Body of pancreas (tissue), 4 donors: ENCODE results near the gene AADACL4. TPM values are rescaled to one million over a fixed set of nuclear protein-coding genes. Genes with fewer than 3 reads are reported as not detected.
"Not testable (repeated sequence)": the region's sequence is repeated elsewhere in the genome, so short reads cannot be mapped to it uniquely, and the experiment has no call there.

ENCODE experiments used
- ATAC-seq: fragments of 150-250 bp; one replicate; pipeline ENCODE4 v1.9.1; 2016
- DNase-seq, 4 donors: peaks; one replicate each; pipeline ENCODE4 v3.0.0-alpha.2; 2019
- H3K27ac ChIP-seq, 4 donors: fragments of 200-600 bp; sonication (generic); 1 replicate in 3 of 4; 2 replicates in 1 of 4; pipeline versions ENCODE4 v1.5.1 to v1.6.1; 2016 to 2019; ENCODE audit warnings: mild to moderate bottlenecking in 1 of 4, mixed read lengths in 1 of 4, moderate library complexity in 1 of 4
- H3K27me3 ChIP-seq, 2 donors: fragments of 200-600 bp; sonication (generic); one replicate each; pipeline ENCODE4 v1.6.0; 2016; ENCODE audit warnings: mild to moderate bottlenecking in 1 of 2
- H3K36me3 ChIP-seq, 2 donors: fragments of 200-600 bp; sonication (generic); replicated peaks in 1 of 2; 2 replicates each; pipeline ENCODE4 v1.5.1; 2016; ENCODE audit warnings: low read depth in 2 of 2; ENCODE audit not compliant: insufficient read depth in 1 of 2
- H3K4me1 ChIP-seq: fragments of 200-600 bp; sonication (generic); one replicate; pipeline ENCODE4 v1.6.0; 2016
- H3K4me3 ChIP-seq, 2 donors: fragments of 200-600 bp; sonication (generic); 1 replicate in 1 of 2; 2 replicates in 1 of 2; pipeline ENCODE4 v1.5.1; 2016 to 2019
- H3K9me3 ChIP-seq, 3 donors: fragments of 200-600 bp; sonication (generic); 1 replicate in 2 of 3; 2 replicates in 1 of 3; pipeline ENCODE4 v1.5.1; 2016
- POLR2A ChIP-seq, 3 donors: fragments of 450-650 bp; IDR thresholded peaks; one replicate each; pipeline ENCODE4 v1.6.1; 2016; ENCODE audit warnings: antibody characterized with exemption in 3 of 3, mild to moderate bottlenecking in 2 of 3
- WGBS, 2 donors: methylation state at CpG; one replicate each; pipeline ENCODE4 v1.1.5; 2017; 5-methylcytosine and 5-hydroxymethylcytosine counted together
- intact Hi-C: fragments of 100-400 bp; cut with DNase I; formaldehyde crosslinking; loops from one replicate; pipeline ENCODE4 v1.15.1; 2023
- total RNA-seq, 2 donors: library from RNA; depleted of rRNA; stranded (reverse); fragments of >200 nt; gene quantifications; one replicate each; pipeline ENCODE4 v1.1.0, GENCODE V29; 2016
- TF ChIP-seq, protein P1 (sequence below), 7 experiments: fragments of 450-650 bp in 4 of 7; fragments of 200-600 bp in 3 of 7; sonication (generic) in 3 of 7; IDR thresholded peaks; one replicate each; pipeline ENCODE4 v1.5.1; 2016 to 2019; ENCODE audit warnings: antibody characterized with exemption in 7 of 7

The AADACL4 gene
- total RNA-seq, 2 donors from 2014 or later = not detected

DNA sequence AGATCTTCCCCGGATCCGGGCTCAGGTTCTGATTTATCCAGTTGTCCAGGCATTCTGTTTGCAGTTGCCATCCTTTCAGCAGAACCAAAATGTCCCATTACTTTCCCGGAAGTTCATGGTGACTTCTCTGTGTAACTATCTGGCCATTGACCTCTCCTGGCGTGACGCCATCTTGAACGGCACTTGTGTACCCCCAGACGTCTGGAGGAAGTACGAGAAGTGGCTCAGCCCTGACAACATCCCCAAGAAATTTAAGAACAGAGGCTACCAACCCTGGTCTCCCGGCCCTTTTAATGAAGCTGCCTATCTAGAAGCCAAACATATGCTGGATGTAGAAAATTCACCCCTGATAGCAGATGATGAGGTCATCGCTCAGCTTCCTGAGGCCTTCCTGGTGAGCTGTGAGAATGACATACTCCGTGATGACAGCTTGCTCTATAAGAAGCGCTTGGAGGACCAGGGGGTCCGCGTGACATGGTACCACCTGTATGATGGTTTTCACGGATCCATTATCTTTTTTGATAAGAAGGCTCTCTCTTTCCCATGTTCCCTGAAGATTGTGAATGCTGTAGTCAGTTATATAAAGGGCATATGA, 22.4 kb downstream of the AADACL4 start:
- no peak overlapping the region for H3K27ac ChIP-seq
- H3K27me3 ChIP-seq = no peaks in the 10 kb centered on the region
- DNase-seq (no peak), ATAC-seq (no peak)
- H3K9me3 ChIP-seq = no peaks in the 10 kb centered on the region
- no peak overlapping the region for H3K4me3 ChIP-seq
- no peak for TF ChIP-seq POLR2A (IDR thresholded peaks at IDR 0.05)
- TF ChIP-seq, protein P1, sequence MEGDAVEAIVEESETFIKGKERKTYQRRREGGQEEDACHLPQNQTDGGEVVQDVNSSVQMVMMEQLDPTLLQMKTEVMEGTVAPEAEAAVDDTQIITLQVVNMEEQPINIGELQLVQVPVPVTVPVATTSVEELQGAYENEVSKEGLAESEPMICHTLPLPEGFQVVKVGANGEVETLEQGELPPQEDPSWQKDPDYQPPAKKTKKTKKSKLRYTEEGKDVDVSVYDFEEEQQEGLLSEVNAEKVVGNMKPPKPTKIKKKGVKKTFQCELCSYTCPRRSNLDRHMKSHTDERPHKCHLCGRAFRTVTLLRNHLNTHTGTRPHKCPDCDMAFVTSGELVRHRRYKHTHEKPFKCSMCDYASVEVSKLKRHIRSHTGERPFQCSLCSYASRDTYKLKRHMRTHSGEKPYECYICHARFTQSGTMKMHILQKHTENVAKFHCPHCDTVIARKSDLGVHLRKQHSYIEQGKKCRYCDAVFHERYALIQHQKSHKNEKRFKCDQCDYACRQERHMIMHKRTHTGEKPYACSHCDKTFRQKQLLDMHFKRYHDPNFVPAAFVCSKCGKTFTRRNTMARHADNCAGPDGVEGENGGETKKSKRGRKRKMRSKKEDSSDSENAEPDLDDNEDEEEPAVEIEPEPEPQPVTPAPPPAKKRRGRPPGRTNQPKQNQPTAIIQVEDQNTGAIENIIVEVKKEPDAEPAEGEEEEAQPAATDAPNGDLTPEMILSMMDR (IDR thresholded peaks at IDR 0.05) = no peak
- no peaks in the 10 kb centered on the region for H3K36me3 ChIP-seq
- 77 to 78% methylated on average over 15 of the region's 15 CpGs for WGBS, 2 donors
- intact Hi-C loops = no loop called here
- H3K4me1 ChIP-seq = no peaks in the 10 kb centered on the region

DNA sequence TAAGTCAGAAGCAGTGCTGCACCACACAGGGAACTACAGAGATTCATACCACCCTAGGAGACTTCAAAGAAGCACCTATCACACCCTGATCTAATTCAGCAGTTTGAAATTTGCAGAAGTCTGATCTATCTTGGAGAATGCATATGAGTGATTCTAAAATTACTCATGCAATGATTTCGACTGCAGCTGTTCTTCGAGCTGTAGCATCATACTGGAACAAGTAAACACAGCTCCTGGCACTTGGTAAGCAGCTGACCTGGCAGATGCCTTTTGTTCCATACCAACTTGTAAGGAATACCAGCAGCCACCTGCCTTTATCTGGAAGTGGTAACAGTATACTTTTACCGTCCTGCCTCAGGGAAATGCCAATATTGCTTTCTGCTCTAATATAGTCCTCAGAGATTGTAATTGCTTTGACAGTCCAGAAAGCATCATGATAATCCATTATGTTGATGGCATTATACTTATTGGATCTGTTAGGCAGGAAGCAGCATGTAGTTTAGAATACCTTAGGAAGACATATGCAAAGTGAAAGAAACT, 25.7 kb downstream of the AADACL4 start:
- H3K36me3 ChIP-seq = no peaks in the 10 kb centered on the region
- no peaks in the 10 kb centered on the region for H3K27me3 ChIP-seq
- intact Hi-C loops = no loop called here
- H3K27ac ChIP-seq = no peak overlapping the region
- no peak overlapping the region for H3K4me3 ChIP-seq
- DNase-seq (no peak), ATAC-seq (no peak)
- no peak for TF ChIP-seq POLR2A (IDR thresholded peaks at IDR 0.05)
- no peaks in the 10 kb centered on the region for H3K9me3 ChIP-seq
- H3K4me1 ChIP-seq = no peaks in the 10 kb centered on the region
- WGBS, 2 donors = 55 to 67% methylated on average over 3 of the region's 3 CpGs

DNA sequence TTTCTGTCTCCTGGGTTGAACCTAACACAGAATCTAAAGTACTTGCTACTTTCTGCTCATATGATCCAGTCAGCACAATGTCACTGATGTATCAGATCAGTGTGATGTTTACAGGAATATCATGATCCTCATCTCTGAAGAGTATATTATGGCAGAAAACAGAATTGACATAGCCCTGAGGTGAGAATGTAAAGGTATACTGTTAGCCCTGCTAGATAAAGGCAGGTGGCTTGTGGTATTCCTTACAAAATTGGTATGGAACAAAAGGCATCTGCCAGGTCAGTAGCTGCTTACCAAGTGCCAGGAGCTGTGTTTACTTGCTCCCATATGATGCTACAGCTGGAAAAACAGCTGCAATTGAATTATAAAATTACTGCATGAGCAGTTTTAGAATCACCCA, 30.5 kb downstream of the AADACL4 start:
- Histone ChIP-seq H3K9me3 (no peaks in the 10 kb centered on the region), H3K4me3 (no peak overlapping the region), H3K27me3 (no peaks in the 10 kb centered on the region), H3K36me3 (no peaks in the 10 kb centered on the region), H3K27ac (no peak overlapping the region), H3K4me1 (no peaks in the 10 kb centered on the region)
- TF ChIP-seq, protein P1 (IDR thresholded peaks at IDR 0.05) = no peak
- no peak for TF ChIP-seq POLR2A (IDR thresholded peaks at IDR 0.05)
- no peak for ATAC-seq
- intact Hi-C loops = no loop called here
- DNase-seq = no peak

DNA sequence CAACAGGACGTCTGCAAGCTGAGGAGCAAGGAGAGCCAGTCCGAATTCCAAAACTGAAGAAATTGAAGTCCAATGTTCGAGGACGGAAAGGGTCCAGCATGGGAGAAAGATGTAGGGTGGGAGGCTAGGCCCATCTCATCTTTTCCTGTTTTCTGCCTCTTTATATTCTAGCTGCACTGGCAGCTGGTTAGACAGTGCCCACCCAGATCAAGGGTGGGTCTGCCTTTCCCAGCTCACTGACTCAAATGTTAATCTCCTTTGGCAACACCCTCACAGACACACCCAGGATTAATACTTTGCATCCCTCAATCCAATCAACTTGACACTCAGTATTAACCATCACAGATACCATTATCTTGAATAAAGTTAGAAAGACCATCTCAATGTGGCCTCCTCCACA, 32.2 kb downstream of the AADACL4 start:
- 62 to 79% methylated on average over 4 of the region's 4 CpGs for WGBS, 2 donors
- DNase-seq = not testable (repeated sequence)

DNA sequence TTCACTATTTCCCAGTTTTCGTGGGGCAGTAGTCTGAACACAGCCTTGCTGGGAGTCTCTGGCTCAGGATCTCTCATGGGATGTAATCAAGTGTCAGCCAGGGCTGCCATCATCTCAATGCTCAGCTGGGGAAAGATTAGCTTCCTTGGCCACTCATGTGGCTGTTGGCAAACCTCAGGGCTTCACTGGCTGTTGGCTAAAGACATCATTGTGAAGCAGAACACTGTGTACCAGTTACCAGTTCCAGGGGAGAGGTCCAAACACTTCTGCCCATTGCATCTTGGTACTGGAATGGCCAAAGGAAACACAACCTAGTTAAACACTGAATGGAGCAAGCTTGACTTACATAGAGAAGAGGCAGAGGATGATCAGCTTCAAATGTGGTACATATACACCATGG, 33.7 kb downstream of the AADACL4 start:
- no peak overlapping the region for H3K4me3 ChIP-seq
- no peak for ATAC-seq
- intact Hi-C loops = no loop called here
- no peaks in the 10 kb centered on the region for H3K9me3 ChIP-seq
- WGBS, 2 donors = 80 to 91% methylated on average over 1 of the region's 1 CpG
- DNase-seq = no peak
- H3K27ac ChIP-seq = no peak overlapping the region
- no peaks in the 10 kb centered on the region for H3K36me3 ChIP-seq
- no peaks in the 10 kb centered on the region for H3K27me3 ChIP-seq
- H3K4me1 ChIP-seq = no peaks in the 10 kb centered on the region
- TF ChIP-seq, protein P1 (IDR thresholded peaks at IDR 0.05) = no peak
- no peak for TF ChIP-seq POLR2A (IDR thresholded peaks at IDR 0.05)

More for the DNA sequence above, 32.2 kb downstream of the AADACL4 start:
- H3K9me3 ChIP-seq, H3K36me3 ChIP-seq, intact Hi-C loops, H3K27ac ChIP-seq, H3K4me1 ChIP-seq, ATAC-seq, H3K27me3 ChIP-seq, H3K4me3 ChIP-seq: not testable (repeated sequence)

DNA sequence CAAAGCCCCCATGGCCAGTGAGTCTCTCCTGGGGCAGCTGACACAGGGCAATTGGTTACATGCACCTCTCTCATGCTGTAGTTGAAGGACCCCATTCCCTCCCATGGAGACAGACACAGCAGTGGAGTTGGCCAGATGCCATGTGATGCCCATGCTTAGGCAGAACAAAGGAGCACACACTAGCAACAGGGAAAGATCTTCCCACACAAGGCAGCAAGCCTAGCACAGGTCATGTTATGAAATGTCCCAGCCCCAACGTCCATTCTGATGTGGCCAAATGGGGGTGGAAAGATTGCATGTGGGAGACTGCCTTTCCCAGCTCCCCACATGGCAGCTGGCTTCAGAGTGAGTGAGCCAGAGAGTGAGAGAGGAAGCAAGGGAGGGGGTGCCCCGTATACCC, 34.5 kb downstream of the AADACL4 start:
- intact Hi-C loops = no loop called here
- Histone ChIP-seq H3K27me3 (no peaks in the 10 kb centered on the region), H3K36me3 (no peaks in the 10 kb centered on the region), H3K4me1 (no peaks in the 10 kb centered on the region), H3K27ac (no peak overlapping the region), H3K9me3 (no peaks in the 10 kb centered on the region), H3K4me3 (no peak overlapping the region)
- WGBS, 2 donors = 19 to 29% methylated on average over 2 of the region's 2 CpGs
- TF ChIP-seq, protein P1 (IDR thresholded peaks at IDR 0.05) = no peak
- no peak for TF ChIP-seq POLR2A (IDR thresholded peaks at IDR 0.05)
- no peak for DNase-seq
- ATAC-seq = no peak
